HCT116 (cell line): ENCODE measurements around the gene MCC. TPM values are rescaled to one million over a fixed set of nuclear protein-coding genes. Genes with fewer than 3 reads are reported as not detected.

Source experiments
- ATAC-seq: fragments of 200-7000 bp; cut with Tn5 transposase; 2 replicates; pipeline ENCODE4 v1.9.1; 2020; ENCODE audit warnings: mild to moderate bottlenecking, moderate library complexity
- BruUV-seq: library from RNA; stranded (reverse); fragments of 400-500 nt; replicated peaks from 2 replicates; lab custom pipeline; 2021; lab: Mats Ljungman, UMichigan
- CTCF ChIA-PET: fragments of 300-600 bp; sonication (Branson Sonifier 250); formaldehyde crosslinking; loops from one replicate; lab custom pipeline; 2021; ENCODE audit warnings: antibody characterized with exemption; lab: Charles Lee
- POLR2A ChIA-PET: fragments of 300-600, 350-600 bp; sonication (Branson Sonifier 250); formaldehyde crosslinking; loops from one replicate; lab custom pipeline; 2021; ENCODE audit warnings: antibody characterized with exemption; lab: Charles Lee
- RAD21 ChIA-PET, 2 experiments: fragments of 300-600 bp; sonication (Branson Sonifier 250); formaldehyde crosslinking; loops; one replicate each; lab custom pipeline; 2023; ENCODE audit warnings: low total read pairs in 2 of 2; ENCODE audit not compliant: uncharacterized antibody in 2 of 2, unreplicated experiment in 2 of 2, low non-redundant PET in 1 of 2; lab: Charles Lee
- DNase-seq: peaks from one replicate; pipeline ENCODE4 v3.0.0-alpha.2; 2010; ENCODE audit warnings: low read depth, low spot score
- H2AFZ ChIP-seq: fragments of 200-600 bp; shearing (Covaris generic), sonication (generic); 2 replicates; pipeline ENCODE4 v1.6.1; 2017; ENCODE audit warnings: low read depth, mixed run types, mixed read lengths, antibody characterized with exemption, low read length; ENCODE audit not compliant: poor library complexity, severe bottlenecking
- H3K27ac ChIP-seq: 2 replicates; pipeline ENCODE4 v1.5.1; 2012; ENCODE audit warnings: low read depth, low read length
- H3K27me3 ChIP-seq: fragments of 200-600 bp; sonication (generic); 2 replicates; pipeline ENCODE4 v1.6.1; 2016; ENCODE audit warnings: mixed run types, low read length, mixed read lengths; ENCODE audit not compliant: insufficient read depth
- H3K36me3 ChIP-seq, 2 experiments: fragments of 200-500 bp in 1 of 2; fragments of 200-600 bp in 1 of 2; sonication (Bioruptor generic) in 1 of 2; sonication (generic) in 1 of 2; 2 replicates each; pipeline versions ENCODE4 v1.5.1 to v1.6.1; 2014 to 2016; ENCODE audit warnings: low read length in 2 of 2, inconsistent platforms in 1 of 2, mixed read lengths in 1 of 2, mixed run types in 1 of 2; ENCODE audit not compliant: insufficient read depth in 2 of 2, control insufficient read depth in 1 of 2
- H3K4me1 ChIP-seq, 2 experiments: fragments of 200-600 bp in 1 of 2; sonication (generic) in 1 of 2; 2 replicates each; pipeline versions ENCODE4 v1.5.1 to v1.6.1; 2012 to 2017; ENCODE audit warnings: low read length in 2 of 2, inconsistent platforms in 1 of 2, mild to moderate bottlenecking in 1 of 2, mixed read lengths in 1 of 2, mixed run types in 1 of 2, moderate library complexity in 1 of 2; ENCODE audit not compliant: insufficient read depth in 2 of 2, control insufficient read depth in 1 of 2
- H3K4me2 ChIP-seq: fragments of 200-600 bp; sonication (generic); 2 replicates; pipeline ENCODE4 v1.6.1; 2017; ENCODE audit warnings: mixed run types, low read length, mixed read lengths
- H3K4me3 ChIP-seq, 2 experiments: fragments of 200-600 bp in 1 of 2; sonication (generic) in 1 of 2; replicated peaks in 1 of 2; 2 replicates each; pipeline ENCODE4 v1.5.1; 2011 to 2016; ENCODE audit warnings: low read length in 2 of 2, control low read depth in 1 of 2, low read depth in 1 of 2, mild to moderate bottlenecking in 1 of 2, mixed read lengths in 1 of 2, mixed run types in 1 of 2
- H3K79me2 ChIP-seq: fragments of 200-600 bp; sonication (generic); 2 replicates; pipeline ENCODE4 v1.6.1; 2017; ENCODE audit warnings: mild to moderate bottlenecking, mixed run types, low read length, moderate library complexity, mixed read lengths; ENCODE audit not compliant: insufficient read depth
- H3K9ac ChIP-seq: fragments of 200-600 bp; sonication (generic); 2 replicates; pipeline ENCODE4 v1.6.1; 2016; ENCODE audit warnings: low read length, mixed read lengths
- H3K9me2 ChIP-seq: fragments of 200-600 bp; sonication (generic), shearing (Covaris generic); 2 replicates; pipeline ENCODE4 v1.6.1; 2017; ENCODE audit warnings: mixed run types, mild to moderate bottlenecking, moderate library complexity; ENCODE audit not compliant: insufficient read depth
- H3K9me3 ChIP-seq, 2 experiments: fragments of 200-500 bp in 1 of 2; fragments of 200-600 bp in 1 of 2; sonication (Bioruptor generic) in 1 of 2; sonication (generic) in 1 of 2; 2 replicates each; pipeline ENCODE4 v1.6.1; 2014 to 2017; ENCODE audit warnings: low read length in 2 of 2, mixed read lengths in 2 of 2, inconsistent platforms in 1 of 2, low read depth in 1 of 2, mild to moderate bottlenecking in 1 of 2, mixed run types in 1 of 2, moderate library complexity in 1 of 2; ENCODE audit not compliant: control insufficient read depth in 1 of 2, insufficient read depth in 1 of 2
- H4K20me1 ChIP-seq: fragments of 200-600 bp; sonication (generic), shearing (Covaris generic); 2 replicates; pipeline ENCODE4 v1.6.1; 2017; ENCODE audit warnings: mixed run types, mild to moderate bottlenecking, moderate library complexity; ENCODE audit not compliant: insufficient read depth
- CBX3 ChIP-seq: IDR thresholded peaks from 2 replicates; pipeline ENCODE4 v1.6.1; 2012; ENCODE audit warnings: low read depth
- CEBPB ChIP-seq: IDR thresholded peaks from 2 replicates; pipeline ENCODE4 v1.6.1; 2012; ENCODE audit warnings: low read depth
- EGR1 ChIP-seq: IDR thresholded peaks from 2 replicates; pipeline ENCODE4 v1.6.1; 2012; ENCODE audit warnings: low read depth
- EZH2 ChIP-seq: fragments of 200-600 bp; sonication (generic); IDR thresholded peaks from 2 replicates; pipeline ENCODE4 v1.6.1; 2017; ENCODE audit warnings: antibody characterized with exemption, mixed run types
- FOSL1 ChIP-seq: IDR thresholded peaks from 2 replicates; pipeline ENCODE4 v1.6.1; 2012; ENCODE audit warnings: low read depth
- POLR2AphosphoS5 ChIP-seq: IDR thresholded peaks from 2 replicates; pipeline ENCODE4 v1.6.1; 2011; ENCODE audit warnings: mild to moderate bottlenecking, low read depth, low read length, moderate library complexity
- RAD21 ChIP-seq: IDR thresholded peaks from 2 replicates; pipeline ENCODE4 v1.6.1; 2012; ENCODE audit warnings: low read depth, mild to moderate bottlenecking
- SIN3A ChIP-seq: IDR thresholded peaks from 2 replicates; pipeline ENCODE4 v1.6.1; 2012; ENCODE audit warnings: low read depth
- SP1 ChIP-seq: IDR thresholded peaks from 2 replicates; pipeline ENCODE4 v1.6.1; 2012; ENCODE audit warnings: low read depth
- SRF ChIP-seq: IDR thresholded peaks from 2 replicates; pipeline ENCODE4 v1.6.1; 2012; ENCODE audit warnings: low read depth
- YY1 ChIP-seq: IDR thresholded peaks from 2 replicates; pipeline ENCODE4 v1.6.1; 2011; ENCODE audit warnings: low read length, low read depth, moderate library complexity, mild to moderate bottlenecking; ENCODE audit not compliant: insufficient replicate concordance; ENCODE audit errors: extremely low read depth
- ZFX ChIP-seq: fragments of 450-650 bp; IDR thresholded peaks from 2 replicates; pipeline ENCODE4 v1.6.1; 2017
- intact Hi-C: fragments of 100-400 bp; cut with micrococcal nuclease; formaldehyde crosslinking; loops from 2 replicates; pipeline ENCODE4 v1.10.0; 2022
- total RNA-seq: library from RNA; stranded (reverse); gene quantifications from one replicate; pipeline ENCODE4 v1.2.1, GENCODE V29; 2021; ENCODE audit not compliant: unreplicated experiment
- TF ChIP-seq, protein P1 (sequence below), 3 experiments: fragments of 200-600 bp in 1 of 3; sonication (generic) in 1 of 3; IDR thresholded peaks in 2 of 3; conservative IDR thresholded peaks in 1 of 3; 2 replicates each; pipeline ENCODE4 v1.5.1; 2012 to 2017; ENCODE audit warnings: low read depth in 2 of 3, low read length in 2 of 3, antibody characterized with exemption in 1 of 3, borderline replicate concordance in 1 of 3, control low read depth in 1 of 3, mild to moderate bottlenecking in 1 of 3, mixed read lengths in 1 of 3, mixed run types in 1 of 3, moderate library complexity in 1 of 3; ENCODE audit not compliant: insufficient read depth in 1 of 3
- TF ChIP-seq, protein P2 (sequence below): IDR thresholded peaks from 2 replicates; pipeline ENCODE4 v1.6.1; 2012
- TF ChIP-seq, protein P3 (sequence below): IDR thresholded peaks from 2 replicates; pipeline ENCODE4 v1.6.1; 2012
- TF ChIP-seq, protein P4 (sequence below): IDR thresholded peaks from 2 replicates; pipeline ENCODE4 v1.6.1; 2011; ENCODE audit warnings: mild to moderate bottlenecking, low read length, moderate library complexity; ENCODE audit not compliant: insufficient replicate concordance; ENCODE audit errors: extremely low read depth

The MCC gene
- total RNA-seq, 1 experiment from 2014 or later, result 20.1 TPM

DNA sequence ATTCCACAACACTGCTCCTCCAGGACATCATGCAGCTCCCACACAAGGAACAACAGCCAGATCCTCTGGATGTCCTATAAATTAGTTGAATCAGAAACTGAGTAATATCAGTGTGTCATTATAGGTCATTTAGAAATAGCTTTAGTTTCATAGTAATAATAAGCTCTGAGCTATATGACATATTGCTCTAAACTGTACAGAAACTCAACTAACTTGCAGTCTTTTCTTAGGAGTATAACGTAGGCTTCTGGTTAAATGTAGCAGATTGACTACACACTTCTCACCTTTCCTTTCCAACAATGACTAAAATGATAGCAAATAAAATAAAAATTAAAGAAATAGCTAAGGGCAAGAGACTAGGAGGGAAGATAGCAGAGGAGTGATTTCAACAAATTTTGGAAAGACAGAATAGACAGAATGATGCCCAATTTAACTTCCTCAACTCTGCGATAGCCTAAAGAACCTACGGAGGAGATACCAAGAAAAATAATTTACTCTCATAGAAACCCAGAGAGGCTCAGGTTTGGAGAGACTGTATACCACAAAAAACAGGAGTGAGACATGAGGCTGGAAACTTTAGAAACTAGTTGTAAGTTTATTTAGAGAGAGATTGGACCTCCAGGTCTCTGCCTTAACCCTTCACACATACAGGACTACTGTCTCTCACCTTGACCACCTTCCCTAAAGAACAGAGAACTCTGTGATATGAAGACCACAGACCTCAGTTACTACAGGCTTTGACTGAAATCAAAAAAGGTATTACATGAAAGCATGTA, 247.1 kb downstream of the MCC start (continued):
- TF ChIP-seq, protein P1, sequence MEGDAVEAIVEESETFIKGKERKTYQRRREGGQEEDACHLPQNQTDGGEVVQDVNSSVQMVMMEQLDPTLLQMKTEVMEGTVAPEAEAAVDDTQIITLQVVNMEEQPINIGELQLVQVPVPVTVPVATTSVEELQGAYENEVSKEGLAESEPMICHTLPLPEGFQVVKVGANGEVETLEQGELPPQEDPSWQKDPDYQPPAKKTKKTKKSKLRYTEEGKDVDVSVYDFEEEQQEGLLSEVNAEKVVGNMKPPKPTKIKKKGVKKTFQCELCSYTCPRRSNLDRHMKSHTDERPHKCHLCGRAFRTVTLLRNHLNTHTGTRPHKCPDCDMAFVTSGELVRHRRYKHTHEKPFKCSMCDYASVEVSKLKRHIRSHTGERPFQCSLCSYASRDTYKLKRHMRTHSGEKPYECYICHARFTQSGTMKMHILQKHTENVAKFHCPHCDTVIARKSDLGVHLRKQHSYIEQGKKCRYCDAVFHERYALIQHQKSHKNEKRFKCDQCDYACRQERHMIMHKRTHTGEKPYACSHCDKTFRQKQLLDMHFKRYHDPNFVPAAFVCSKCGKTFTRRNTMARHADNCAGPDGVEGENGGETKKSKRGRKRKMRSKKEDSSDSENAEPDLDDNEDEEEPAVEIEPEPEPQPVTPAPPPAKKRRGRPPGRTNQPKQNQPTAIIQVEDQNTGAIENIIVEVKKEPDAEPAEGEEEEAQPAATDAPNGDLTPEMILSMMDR (IDR thresholded peaks at IDR 0.05 in 2 of 3, conservative IDR thresholded peaks at IDR 0.05 in 1 of 3; ENCODE audit: borderline replicate concordance in 1 of 3, insufficient read depth in 1 of 3, low read depth in 2 of 3, low read length in 2 of 3), result no peak
- no peak for TF ChIP-seq EGR1
- TF ChIP-seq POLR2AphosphoS5, result no peak
- no peak for TF ChIP-seq EZH2
- no peak for TF ChIP-seq SP1
- TF ChIP-seq, protein P2, sequence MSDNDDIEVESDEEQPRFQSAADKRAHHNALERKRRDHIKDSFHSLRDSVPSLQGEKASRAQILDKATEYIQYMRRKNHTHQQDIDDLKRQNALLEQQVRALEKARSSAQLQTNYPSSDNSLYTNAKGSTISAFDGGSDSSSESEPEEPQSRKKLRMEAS, result no peak

DNA sequence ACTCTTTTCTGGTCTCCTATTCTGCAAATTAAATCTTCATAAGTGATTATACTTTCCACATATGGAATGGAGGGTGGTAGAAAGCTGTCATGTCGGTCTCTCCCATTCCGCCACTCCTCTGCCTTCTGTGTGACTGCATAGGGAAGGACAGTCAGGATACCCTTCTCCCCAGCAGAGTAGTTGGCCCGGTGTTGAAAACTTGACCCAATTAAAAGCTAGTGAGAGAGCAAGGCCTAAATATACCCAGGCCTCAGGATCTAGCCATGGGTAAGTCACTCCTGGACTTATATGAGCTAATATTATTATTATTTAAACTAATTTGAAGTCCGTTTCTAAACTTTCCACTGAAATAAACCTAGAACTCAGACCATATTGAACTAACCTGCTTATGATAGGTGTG, 248.2 kb downstream of the MCC start:
- no TSS peak for BruUV-seq
- CTCF ChIA-PET, result no interaction called here

More for the DNA sequence above, 248.2 kb downstream of the MCC start:
- no peaks in the 10 kb centered on the region for H3K9me3 ChIP-seq
- ChIA-PET POLR2A (no interaction called here), RAD21 (no interaction called here)
- intact Hi-C loops, result no loop called here
- ATAC-seq (no peak), DNase-seq (no peak)
- H3K27ac ChIP-seq, result no peak overlapping the region
- H3K9me2 ChIP-seq, result no peaks in the 10 kb centered on the region
- TF ChIP-seq SRF (no peak), CBX3 (no peak), SIN3A (no peak), YY1 (no peak), POLR2AphosphoS5 (no peak), EZH2 (no peak), RAD21 (no peak), SP1 (no peak), FOSL1 (no peak), CEBPB (no peak), ZFX (no peak), EGR1 (no peak)
- TF ChIP-seq, protein P1 (IDR thresholded peaks at IDR 0.05 in 2 of 3, conservative IDR thresholded peaks at IDR 0.05 in 1 of 3; ENCODE audit: borderline replicate concordance in 1 of 3, insufficient read depth in 1 of 3, low read depth in 2 of 3, low read length in 2 of 3), result no peak
- TF ChIP-seq, protein P3, sequence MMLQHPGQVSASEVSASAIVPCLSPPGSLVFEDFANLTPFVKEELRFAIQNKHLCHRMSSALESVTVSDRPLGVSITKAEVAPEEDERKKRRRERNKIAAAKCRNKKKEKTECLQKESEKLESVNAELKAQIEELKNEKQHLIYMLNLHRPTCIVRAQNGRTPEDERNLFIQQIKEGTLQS, result no peak
- TF ChIP-seq, protein P4, sequence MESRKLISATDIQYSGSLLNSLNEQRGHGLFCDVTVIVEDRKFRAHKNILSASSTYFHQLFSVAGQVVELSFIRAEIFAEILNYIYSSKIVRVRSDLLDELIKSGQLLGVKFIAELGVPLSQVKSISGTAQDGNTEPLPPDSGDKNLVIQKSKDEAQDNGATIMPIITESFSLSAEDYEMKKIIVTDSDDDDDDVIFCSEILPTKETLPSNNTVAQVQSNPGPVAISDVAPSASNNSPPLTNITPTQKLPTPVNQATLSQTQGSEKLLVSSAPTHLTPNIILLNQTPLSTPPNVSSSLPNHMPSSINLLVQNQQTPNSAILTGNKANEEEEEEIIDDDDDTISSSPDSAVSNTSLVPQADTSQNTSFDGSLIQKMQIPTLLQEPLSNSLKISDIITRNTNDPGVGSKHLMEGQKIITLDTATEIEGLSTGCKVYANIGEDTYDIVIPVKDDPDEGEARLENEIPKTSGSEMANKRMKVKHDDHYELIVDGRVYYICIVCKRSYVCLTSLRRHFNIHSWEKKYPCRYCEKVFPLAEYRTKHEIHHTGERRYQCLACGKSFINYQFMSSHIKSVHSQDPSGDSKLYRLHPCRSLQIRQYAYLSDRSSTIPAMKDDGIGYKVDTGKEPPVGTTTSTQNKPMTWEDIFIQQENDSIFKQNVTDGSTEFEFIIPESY, result no peak
- no peak overlapping the region for H3K4me2 ChIP-seq
- peaks cover 19 to 26% of the 10 kb centered on the region in 2 experiments for H3K4me1 ChIP-seq
- H4K20me1 ChIP-seq, result no peaks in the 10 kb centered on the region
- H3K36me3 ChIP-seq, result no peaks in the 10 kb centered on the region
- no peaks in the 10 kb centered on the region for H3K27me3 ChIP-seq
- no peaks in the 10 kb centered on the region for H3K79me2 ChIP-seq
- H3K9ac ChIP-seq, result no peak overlapping the region
- H3K4me3 ChIP-seq, result no peak overlapping the region
- no peak overlapping the region for H2AFZ ChIP-seq
